ENCODE results near the gene DNA2. TPM values are rescaled to one million over a fixed set of nuclear protein-coding genes. Genes with fewer than 3 reads are reported as not detected.
A peak's percentile ranks its signal among the peaks of the same experiment; 100 is the strongest.

The DNA2 gene
- total and polyA plus RNA-seq, 2 of the 13 experiments (the other 11 are each of a cell fraction or from before 2014, with no cell fraction given): 4.8 to 27.3 TPM

DNA sequence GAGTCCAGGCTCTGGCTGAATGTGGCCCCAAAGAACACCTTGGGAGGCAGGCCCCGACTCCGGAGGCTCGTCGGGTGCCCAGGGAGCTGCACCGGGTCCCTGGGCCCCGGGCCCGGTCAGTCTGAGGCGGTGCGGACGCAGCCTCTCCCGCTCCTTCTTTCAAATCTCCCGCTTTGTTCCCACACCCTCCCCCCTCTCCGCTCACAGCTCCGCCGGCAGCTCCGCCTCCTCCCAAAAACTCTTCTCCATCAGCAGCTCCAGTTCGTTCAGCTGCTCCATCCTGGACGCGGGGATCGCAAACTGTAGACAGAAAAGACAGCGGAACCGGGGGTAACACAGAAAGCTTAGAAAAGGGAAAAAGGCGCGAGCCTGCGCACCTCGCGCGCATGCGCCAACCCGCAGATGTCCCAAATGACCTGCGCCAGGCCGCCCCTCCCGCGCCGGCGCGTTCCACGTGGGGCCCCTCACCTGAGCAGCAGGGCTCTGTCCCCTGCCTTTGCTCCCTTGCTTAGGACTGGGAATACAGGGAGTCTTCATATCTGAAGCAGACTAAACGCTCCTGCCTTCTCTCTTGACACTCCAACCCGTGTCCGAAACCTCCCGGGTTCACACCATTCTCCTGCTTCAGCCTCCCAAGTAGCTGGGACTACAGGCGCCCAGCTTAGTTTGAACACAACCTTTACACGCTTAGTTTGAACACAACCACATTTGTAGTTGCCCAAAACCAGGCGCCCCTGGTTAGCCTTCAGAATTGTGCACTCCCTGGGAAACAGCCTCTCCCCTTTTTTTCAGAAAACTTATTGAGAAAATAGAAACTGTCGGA, at the start of gene DNA2 (continued):
- TF ChIP-seq KLF12 (CRISPR knock-in tag; IDR thresholded peaks at IDR 0.05; ENCODE audit: borderline replicate concordance): no peak; the same call in 1 of the 2 replicates
- peak; percentile 86 for TF ChIP-seq KMT2B (CRISPR knock-in tag; IDR thresholded peaks at IDR 0.05)
- no peak for TF ChIP-seq KLF13 (CRISPR knock-in tag; IDR thresholded peaks at IDR 0.05)
- TF ChIP-seq, protein P1, sequence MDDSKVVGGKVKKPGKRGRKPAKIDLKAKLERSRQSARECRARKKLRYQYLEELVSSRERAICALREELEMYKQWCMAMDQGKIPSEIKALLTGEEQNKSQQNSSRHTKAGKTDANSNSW (CRISPR knock-in tag; IDR thresholded peaks at IDR 0.05; ENCODE audit: borderline replicate concordance): no peak
- no peak for TF ChIP-seq ZNF644 (CRISPR knock-in tag; IDR thresholded peaks at IDR 0.05; ENCODE audit: low read depth)
- TF ChIP-seq ZNF143 (CRISPR knock-in tag; IDR thresholded peaks at IDR 0.05): no peak
- TF ChIP-seq TFE3 (CRISPR knock-in tag; IDR thresholded peaks at IDR 0.05): peak; percentile 78; the same call in 1 of the 2 replicates
- TF ChIP-seq JUN (CRISPR knock-in tag; IDR thresholded peaks at IDR 0.05): no peak
- TF ChIP-seq, protein P2, sequence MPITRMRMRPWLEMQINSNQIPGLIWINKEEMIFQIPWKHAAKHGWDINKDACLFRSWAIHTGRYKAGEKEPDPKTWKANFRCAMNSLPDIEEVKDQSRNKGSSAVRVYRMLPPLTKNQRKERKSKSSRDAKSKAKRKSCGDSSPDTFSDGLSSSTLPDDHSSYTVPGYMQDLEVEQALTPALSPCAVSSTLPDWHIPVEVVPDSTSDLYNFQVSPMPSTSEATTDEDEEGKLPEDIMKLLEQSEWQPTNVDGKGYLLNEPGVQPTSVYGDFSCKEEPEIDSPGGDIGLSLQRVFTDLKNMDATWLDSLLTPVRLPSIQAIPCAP (CRISPR knock-in tag; IDR thresholded peaks at IDR 0.05; ENCODE audit: low read depth): no peak
- TF ChIP-seq ZC3H4 (CRISPR knock-in tag; IDR thresholded peaks at IDR 0.05; ENCODE audit: borderline replicate concordance): no peak
- peak; percentile 6; the same call in 1 of the 2 replicates for TF ChIP-seq ELF1 (CRISPR knock-in tag; IDR thresholded peaks at IDR 0.05)
- TF ChIP-seq MAF1 (CRISPR knock-in tag; IDR thresholded peaks at IDR 0.05; ENCODE audit: borderline replicate concordance): no peak
- peak; percentile 60; the same call in 1 of the 2 replicates for TF ChIP-seq PITX1 (CRISPR knock-in tag; IDR thresholded peaks at IDR 0.05)
- no peak for TF ChIP-seq PHB2 (IDR thresholded peaks at IDR 0.05; ENCODE audit: partially characterized antibody)
- peak; percentile 48; the same call in 1 of the 2 replicates for TF ChIP-seq YEATS2 (CRISPR knock-in tag; IDR thresholded peaks at IDR 0.05; ENCODE audit: borderline replicate concordance)
- TF ChIP-seq, protein P3, sequence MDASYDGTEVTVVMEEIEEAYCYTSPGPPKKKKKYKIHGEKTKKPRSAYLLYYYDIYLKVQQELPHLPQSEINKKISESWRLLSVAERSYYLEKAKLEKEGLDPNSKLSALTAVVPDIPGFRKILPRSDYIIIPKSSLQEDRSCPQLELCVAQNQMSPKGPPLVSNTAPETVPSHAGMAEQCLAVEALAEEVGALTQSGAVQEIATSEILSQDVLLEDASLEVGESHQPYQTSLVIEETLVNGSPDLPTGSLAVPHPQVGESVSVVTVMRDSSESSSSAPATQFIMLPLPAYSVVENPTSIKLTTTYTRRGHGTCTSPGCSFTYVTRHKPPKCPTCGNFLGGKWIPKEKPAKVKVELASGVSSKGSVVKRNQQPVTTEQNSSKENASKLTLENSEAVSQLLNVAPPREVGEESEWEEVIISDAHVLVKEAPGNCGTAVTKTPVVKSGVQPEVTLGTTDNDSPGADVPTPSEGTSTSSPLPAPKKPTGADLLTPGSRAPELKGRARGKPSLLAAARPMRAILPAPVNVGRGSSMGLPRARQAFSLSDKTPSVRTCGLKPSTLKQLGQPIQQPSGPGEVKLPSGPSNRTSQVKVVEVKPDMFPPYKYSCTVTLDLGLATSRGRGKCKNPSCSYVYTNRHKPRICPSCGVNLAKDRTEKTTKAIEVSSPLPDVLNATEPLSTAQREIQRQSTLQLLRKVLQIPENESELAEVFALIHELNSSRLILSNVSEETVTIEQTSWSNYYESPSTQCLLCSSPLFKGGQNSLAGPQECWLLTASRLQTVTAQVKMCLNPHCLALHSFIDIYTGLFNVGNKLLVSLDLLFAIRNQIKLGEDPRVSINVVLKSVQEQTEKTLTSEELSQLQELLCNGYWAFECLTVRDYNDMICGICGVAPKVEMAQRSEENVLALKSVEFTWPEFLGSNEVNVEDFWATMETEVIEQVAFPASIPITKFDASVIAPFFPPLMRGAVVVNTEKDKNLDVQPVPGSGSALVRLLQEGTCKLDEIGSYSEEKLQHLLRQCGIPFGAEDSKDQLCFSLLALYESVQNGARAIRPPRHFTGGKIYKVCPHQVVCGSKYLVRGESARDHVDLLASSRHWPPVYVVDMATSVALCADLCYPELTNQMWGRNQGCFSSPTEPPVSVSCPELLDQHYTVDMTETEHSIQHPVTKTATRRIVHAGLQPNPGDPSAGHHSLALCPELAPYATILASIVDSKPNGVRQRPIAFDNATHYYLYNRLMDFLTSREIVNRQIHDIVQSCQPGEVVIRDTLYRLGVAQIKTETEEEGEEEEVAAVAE (CRISPR knock-in tag; IDR thresholded peaks at IDR 0.05; ENCODE audit: borderline replicate concordance): no peak
- no peak for TF ChIP-seq ZNF746 (CRISPR knock-in tag; IDR thresholded peaks at IDR 0.05)
- TF ChIP-seq SIX1 (CRISPR knock-in tag; IDR thresholded peaks at IDR 0.05; ENCODE audit: borderline replicate concordance): 0 out of 2 replicates have a peak, but pooled peaks have one; percentile 5
- no peak for TF ChIP-seq SUZ12 (IDR thresholded peaks at IDR 0.05; ENCODE audit: low read depth, low read length)
- peak; percentile 64; the same call in 1 of the 2 replicates for TF ChIP-seq TAF1 (CRISPR knock-in tag; IDR thresholded peaks at IDR 0.05)
- TF ChIP-seq EP300 (IDR thresholded peaks at IDR 0.05; ENCODE audit: low read depth in 2 of 2, low read length in 2 of 2): no peak
- TF ChIP-seq EP300 (CRISPR knock-in tag; IDR thresholded peaks at IDR 0.05; ENCODE audit: borderline replicate concordance): no peak
- no peak for TF ChIP-seq SOX6 (IDR thresholded peaks at IDR 0.05)
- TF ChIP-seq SOX6 (CRISPR knock-in tag; IDR thresholded peaks at IDR 0.05): peak; percentile 47
- no peak for TF ChIP-seq ARNTL (CRISPR knock-in tag; IDR thresholded peaks at IDR 0.05)

All from HepG2 (cell line).